ENCODE measurements around the gene PRR11.

Gene PRR11

DNA sequence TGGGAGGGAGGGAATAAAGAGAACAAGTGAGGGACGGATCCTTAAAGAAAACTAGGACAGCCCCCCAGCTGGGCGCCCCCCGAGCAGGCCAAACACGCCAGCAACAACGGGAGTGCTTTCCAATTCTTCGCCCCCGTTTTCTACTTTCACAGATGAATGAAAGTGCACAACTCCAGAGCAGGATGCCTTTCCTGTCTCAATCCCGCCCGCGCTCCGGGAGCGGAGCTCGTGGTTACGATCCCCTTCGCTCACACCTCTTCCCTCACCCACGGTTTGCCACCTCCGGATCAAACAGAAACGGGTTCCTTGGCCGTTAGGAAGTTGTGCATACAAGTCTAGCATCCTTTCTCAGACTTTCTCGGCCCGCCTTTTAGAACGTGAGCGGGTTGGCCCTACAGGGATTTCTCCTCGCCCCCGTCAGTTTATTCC is 1.2 kb upstream of the PRR11 start:
- H3K27me3 ChIP-seq (ENCODE audit: insufficient read depth, low read length, poor library complexity, severe bottlenecking): no peaks in the 10 kb centered on the region
- no peak for TF ChIP-seq EZH2phosphoT487 (IDR thresholded peaks at IDR 0.05; ENCODE audit: borderline replicate concordance)
- TF ChIP-seq CTCF (conservative IDR thresholded peaks at IDR 0.05; ENCODE audit: low read length): no peak
- peaks cover 45% of the 10 kb centered on the region for H4K20me1 ChIP-seq (ENCODE audit: insufficient read depth, low read length, poor library complexity, severe bottlenecking)
- H3K36me3 ChIP-seq (ENCODE audit: insufficient read depth, low read length): no peaks in the 10 kb centered on the region
- peak overlapping the region; percentile 83 for H3K4me2 ChIP-seq (ENCODE audit: low read depth, low read length, poor library complexity, severe bottlenecking)
- peak overlapping the region; percentile 83 for H3K4me3 ChIP-seq (ENCODE audit: low read length, poor library complexity, severe bottlenecking)
- no peaks in the 10 kb centered on the region for H3K9me2 ChIP-seq (replicated peaks; ENCODE audit: low read depth, low read length)
- peaks cover 71% of the 10 kb centered on the region for H3K4me1 ChIP-seq (ENCODE audit: insufficient read depth, low read length, poor library complexity, severe bottlenecking)
- peak overlapping the region; percentile 83 for H2AFZ ChIP-seq (ENCODE audit: low read length)
- peaks cover 93% of the 10 kb centered on the region for H3K79me2 ChIP-seq (ENCODE audit: insufficient read depth, low read length)
- H3F3A ChIP-seq (ENCODE audit: low read depth): peaks cover 4% of the 10 kb centered on the region; the same call in 1 of the 2 replicates
- H3K9ac ChIP-seq (ENCODE audit: low read depth, low read length, poor library complexity, severe bottlenecking): peak overlapping the region; percentile 97
- no peaks in the 10 kb centered on the region for H3K9me3 ChIP-seq (ENCODE audit: insufficient read depth, low read depth, low read length)

- peaks cover 71% of the 10 kb centered on the region for H3K4me1 ChIP-seq (ENCODE audit: insufficient read depth, low read length, poor library complexity, severe bottlenecking)
Observed at GRCh38 chr17:59154721-59155438, 666 bp upstream of the PRR11 start, which contains the start of gene SKA2. Gene SKA2 (minus strand): TSS chr17:59155186. CDS start chr17:59155163, 23 bp downstream.

GRCh38 chr17:59160157-59161025 is 4.8 kb downstream of the PRR11 start:
- H3K4me3 ChIP-seq (ENCODE audit: low read length, poor library complexity, severe bottlenecking): peak overlapping the region; percentile 83
- no peaks in the 10 kb centered on the region for H3K27me3 ChIP-seq (ENCODE audit: insufficient read depth, low read length, poor library complexity, severe bottlenecking)
- no peaks in the 10 kb centered on the region for H3K9me2 ChIP-seq (replicated peaks; ENCODE audit: low read depth, low read length)
- TF ChIP-seq EZH2phosphoT487 (IDR thresholded peaks at IDR 0.05; ENCODE audit: borderline replicate concordance) (no peak), CTCF (conservative IDR thresholded peaks at IDR 0.05; ENCODE audit: low read length) (no peak)
- peak overlapping the region; percentile 99 for H3K9ac ChIP-seq (ENCODE audit: low read depth, low read length, poor library complexity, severe bottlenecking)
- H3F3A ChIP-seq (ENCODE audit: low read depth): no peaks in the 10 kb centered on the region
- peaks cover 7% of the 10 kb centered on the region for H4K20me1 ChIP-seq (ENCODE audit: insufficient read depth, low read length, poor library complexity, severe bottlenecking)
- no peaks in the 10 kb centered on the region for H3K9me3 ChIP-seq (ENCODE audit: insufficient read depth, low read depth, low read length)
- no peaks in the 10 kb centered on the region for H3K36me3 ChIP-seq (ENCODE audit: insufficient read depth, low read length)
- peaks cover 98% of the 10 kb centered on the region for H3K79me2 ChIP-seq (ENCODE audit: insufficient read depth, low read length)
- no peak overlapping the region for H2AFZ ChIP-seq (ENCODE audit: low read length)
- peaks cover 68% of the 10 kb centered on the region for H3K4me1 ChIP-seq (ENCODE audit: insufficient read depth, low read length, poor library complexity, severe bottlenecking)
- H3K4me2 ChIP-seq (ENCODE audit: low read depth, low read length, poor library complexity, severe bottlenecking): peak overlapping the region; percentile 97

More at GRCh38 chr17:59154721-59155438, 666 bp upstream of the PRR11 start, which contains the start of gene SKA2:
- TF ChIP-seq CTCF (conservative IDR thresholded peaks at IDR 0.05; ENCODE audit: low read length) (no peak), EZH2phosphoT487 (IDR thresholded peaks at IDR 0.05; ENCODE audit: borderline replicate concordance) (no peak)
- Histone ChIP-seq H3K27me3 (ENCODE audit: insufficient read depth, low read length, poor library complexity, severe bottlenecking) (no peaks in the 10 kb centered on the region), H3K9me2 (replicated peaks; ENCODE audit: low read depth, low read length) (no peaks in the 10 kb centered on the region), H3K36me3 (ENCODE audit: insufficient read depth, low read length) (no peaks in the 10 kb centered on the region), H3F3A (ENCODE audit: low read depth) (peaks cover 4% of the 10 kb centered on the region; the same call in 1 of the 2 replicates), H4K20me1 (ENCODE audit: insufficient read depth, low read length, poor library complexity, severe bottlenecking) (peaks cover 41% of the 10 kb centered on the region), H2AFZ (ENCODE audit: low read length) (peak within 1 kb of the TSS; percentile 83), H3K79me2 (ENCODE audit: insufficient read depth, low read length) (peaks cover 93% of the 10 kb centered on the region), H3K9ac (ENCODE audit: low read depth, low read length, poor library complexity, severe bottlenecking) (peak within 1 kb of the TSS; percentile 99), H3K9me3 (ENCODE audit: insufficient read depth, low read depth, low read length) (no peaks in the 10 kb centered on the region), H3K4me3 (ENCODE audit: low read length, poor library complexity, severe bottlenecking) (peak within 1 kb of the TSS; percentile 83), H3K4me2 (ENCODE audit: low read depth, low read length, poor library complexity, severe bottlenecking) (peak within 1 kb of the TSS; percentile 97)

Measured in Loucy (cell line).